ENCODE measurements around the gene MAP2K4. TPM values are rescaled to one million over a fixed set of nuclear protein-coding genes. Genes with fewer than 3 reads are reported as not detected.

Gene MAP2K4
- total and polyA plus RNA-seq, 2 experiments from 2014 or later, result 43.4 to 76.9 TPM

DNA sequence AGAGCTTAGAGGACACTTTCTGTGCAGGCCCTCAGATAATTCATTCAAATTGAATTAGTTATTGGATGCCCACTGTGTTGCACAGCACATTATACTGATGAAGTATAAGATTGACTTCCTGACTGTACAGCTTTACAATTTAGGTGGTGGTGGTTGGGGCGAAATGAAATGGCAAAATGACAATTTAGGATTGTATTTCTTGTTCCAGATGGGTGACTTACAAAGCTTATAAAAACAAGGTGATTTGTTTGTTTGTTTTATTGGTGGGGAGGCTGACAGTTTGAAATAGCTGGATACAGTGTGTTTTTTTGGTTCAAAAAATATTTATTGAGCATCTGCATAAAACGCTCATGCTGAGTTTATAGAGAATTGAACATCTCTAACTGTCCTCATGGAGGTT lies 1.6 kb downstream of the MAP2K4 start:
- H3K4me3 ChIP-seq, result peak overlapping the region; percentile 89
- no peak for TF ChIP-seq CTCF (IDR thresholded peaks at IDR 0.05; ENCODE audit: low read depth, low read length)
- DNase-seq (ENCODE audit: low read depth in 1 of 2, low spot score in 1 of 2), result no peak
- no peaks in the 10 kb centered on the region for H3K9me3 ChIP-seq (ENCODE audit: low read depth)
- peaks cover 2% of the 10 kb centered on the region for H3K4me1 ChIP-seq (ENCODE audit: low read depth)
- no peak overlapping the region for H3K27ac ChIP-seq
- H3K27me3 ChIP-seq, result peaks cover 8% of the 10 kb centered on the region
- H3K36me3 ChIP-seq, result no peaks in the 10 kb centered on the region

DNA sequence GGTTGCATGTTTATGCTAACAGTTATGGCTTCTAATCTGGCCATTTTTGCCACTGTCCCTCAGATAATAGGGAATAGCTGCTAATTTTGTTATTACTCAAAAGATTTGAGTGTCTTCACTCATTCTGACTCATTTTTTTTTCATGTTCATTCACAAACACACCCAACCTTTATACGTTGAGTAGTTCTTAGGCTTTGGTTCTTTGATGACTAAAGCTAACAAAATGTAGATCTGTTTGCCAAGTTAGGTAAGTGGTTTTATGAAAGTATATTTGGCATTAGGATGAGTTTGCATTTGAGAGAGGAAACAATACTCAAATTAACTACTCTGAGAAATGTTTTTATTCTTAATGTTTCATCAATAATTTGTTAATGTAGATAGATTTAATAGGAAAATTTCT lies 3.6 kb downstream of the MAP2K4 start:
- Histone ChIP-seq H3K36me3 (no peaks in the 10 kb centered on the region), H3K4me1 (ENCODE audit: low read depth) (peaks cover 13% of the 10 kb centered on the region), H3K27ac (no peak overlapping the region), H3K9me3 (ENCODE audit: low read depth) (no peaks in the 10 kb centered on the region), H3K27me3 (peaks cover 8% of the 10 kb centered on the region), H3K4me3 (no peak overlapping the region)
- no peak for TF ChIP-seq CTCF (IDR thresholded peaks at IDR 0.05; ENCODE audit: low read depth, low read length)
- peak in 1 of 2 donors; percentile 43 for DNase-seq (ENCODE audit: low read depth in 1 of 2, low spot score in 1 of 2)

DNA sequence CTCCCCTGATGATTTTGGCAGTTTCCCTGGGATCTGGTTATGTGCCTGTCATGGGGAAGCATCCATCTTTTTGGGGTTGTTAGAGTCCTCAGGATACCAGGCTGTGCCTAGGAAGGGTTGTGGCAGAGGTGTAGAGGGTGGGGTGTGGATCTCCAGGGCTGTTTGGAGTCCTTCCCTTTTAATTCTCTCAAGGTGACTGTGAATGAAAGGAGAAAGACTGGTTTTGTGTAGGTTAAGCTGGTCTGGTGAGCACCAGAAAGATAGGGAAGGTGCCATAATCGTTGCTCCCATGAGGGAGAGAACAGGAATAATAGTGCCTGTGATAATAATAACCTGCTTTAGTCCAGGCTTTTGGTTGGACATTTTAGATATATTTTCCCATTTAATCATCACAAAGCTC lies 7.0 kb downstream of the MAP2K4 start:
- no peaks in the 10 kb centered on the region for H3K27me3 ChIP-seq
- no peak for TF ChIP-seq CTCF (IDR thresholded peaks at IDR 0.05; ENCODE audit: low read depth, low read length)

DNA sequence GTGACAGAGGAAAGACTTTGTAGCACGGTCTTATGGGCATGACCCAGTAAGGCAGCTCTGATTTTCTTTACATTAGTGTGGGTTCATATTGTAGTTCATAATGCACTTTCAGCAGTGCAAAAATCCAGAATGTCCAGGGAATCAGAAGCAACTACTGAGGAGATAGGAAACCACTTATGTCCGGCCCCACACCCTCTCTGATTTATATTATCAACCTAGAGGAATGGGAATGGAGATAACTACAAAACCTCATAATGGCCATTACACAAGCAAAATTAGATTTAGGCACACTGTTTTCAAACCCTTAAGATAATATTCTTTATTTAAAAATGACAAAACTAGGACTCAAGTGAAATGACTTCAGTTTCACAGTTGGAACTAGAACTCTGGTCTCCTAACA lies 7.9 kb downstream of the MAP2K4 start:
- Histone ChIP-seq H3K4me1 (ENCODE audit: low read depth) (peaks cover 11% of the 10 kb centered on the region), H3K4me3 (no peak overlapping the region), H3K27me3 (no peaks in the 10 kb centered on the region), H3K27ac (no peak overlapping the region), H3K9me3 (ENCODE audit: low read depth) (no peaks in the 10 kb centered on the region), H3K36me3 (no peaks in the 10 kb centered on the region)
- DNase-seq (ENCODE audit: low read depth in 1 of 2, low spot score in 1 of 2), result no peak
- no peak for TF ChIP-seq CTCF (IDR thresholded peaks at IDR 0.05; ENCODE audit: low read depth, low read length)

More for the DNA sequence above, 7.0 kb downstream of the MAP2K4 start:
- Histone ChIP-seq H3K4me1 (ENCODE audit: low read depth) (peaks cover 13% of the 10 kb centered on the region), H3K9me3 (ENCODE audit: low read depth) (no peaks in the 10 kb centered on the region), H3K36me3 (no peaks in the 10 kb centered on the region), H3K4me3 (no peak overlapping the region), H3K27ac (no peak overlapping the region)
- no peak for DNase-seq (ENCODE audit: low read depth in 1 of 2, low spot score in 1 of 2)

DNA sequence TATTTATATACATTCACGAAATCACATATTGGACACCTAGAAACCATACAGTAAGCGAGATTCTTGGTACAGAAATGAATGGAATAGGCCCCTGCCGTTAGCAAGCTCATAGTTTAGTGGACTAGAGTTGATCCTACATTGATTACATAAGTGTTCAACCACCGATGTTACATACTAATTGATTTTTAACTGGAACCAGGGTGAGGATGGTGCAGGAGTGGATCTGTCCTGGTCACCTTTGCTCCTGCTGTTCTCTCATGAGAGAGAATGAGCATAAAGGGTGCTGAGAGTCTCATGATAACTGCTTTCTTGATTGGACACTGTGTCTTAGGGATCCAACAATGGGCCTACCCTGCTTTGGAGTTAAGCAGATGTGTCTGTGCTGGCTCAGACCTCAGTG lies 13.9 kb downstream of the MAP2K4 start:
- H3K27me3 ChIP-seq, result no peaks in the 10 kb centered on the region
- H3K9me3 ChIP-seq (ENCODE audit: low read depth), result no peaks in the 10 kb centered on the region
- H3K4me3 ChIP-seq, result no peak overlapping the region
- TF ChIP-seq CTCF (IDR thresholded peaks at IDR 0.05; ENCODE audit: low read depth, low read length), result no peak
- no peaks in the 10 kb centered on the region for H3K36me3 ChIP-seq
- peaks cover 5% of the 10 kb centered on the region for H3K4me1 ChIP-seq (ENCODE audit: low read depth)
- H3K27ac ChIP-seq, result no peak overlapping the region
- no peak for DNase-seq (ENCODE audit: low read depth in 1 of 2, low spot score in 1 of 2)

- peaks cover 5% of the 10 kb centered on the region for H3K4me1 ChIP-seq (ENCODE audit: low read depth)
- H3K9me3 ChIP-seq (ENCODE audit: low read depth), result no peaks in the 10 kb centered on the region
- no peak for TF ChIP-seq CTCF (IDR thresholded peaks at IDR 0.05; ENCODE audit: low read depth, low read length)
- no peaks in the 10 kb centered on the region for H3K27me3 ChIP-seq
- H3K36me3 ChIP-seq, result no peaks in the 10 kb centered on the region
- no peak overlapping the region for H3K4me3 ChIP-seq
- H3K27ac ChIP-seq, result no peak overlapping the region
- DNase-seq (ENCODE audit: low read depth in 1 of 2, low spot score in 1 of 2), result no peak
Observed at GRCh38 chr17:12035673-12036072, 15.0 kb downstream of the MAP2K4 start.

Measured in cardiac muscle cell (in vitro differentiated cells and primary cell).